ENCODE measurements around the gene PYGM. TPM values are rescaled to one million over a fixed set of nuclear protein-coding genes. Genes with fewer than 3 reads are reported as not detected.

PYGM gene
- total RNA-seq, 3 donors from 2014 or later = 2.0 to 21.1 (median 2.8) TPM

DNA sequence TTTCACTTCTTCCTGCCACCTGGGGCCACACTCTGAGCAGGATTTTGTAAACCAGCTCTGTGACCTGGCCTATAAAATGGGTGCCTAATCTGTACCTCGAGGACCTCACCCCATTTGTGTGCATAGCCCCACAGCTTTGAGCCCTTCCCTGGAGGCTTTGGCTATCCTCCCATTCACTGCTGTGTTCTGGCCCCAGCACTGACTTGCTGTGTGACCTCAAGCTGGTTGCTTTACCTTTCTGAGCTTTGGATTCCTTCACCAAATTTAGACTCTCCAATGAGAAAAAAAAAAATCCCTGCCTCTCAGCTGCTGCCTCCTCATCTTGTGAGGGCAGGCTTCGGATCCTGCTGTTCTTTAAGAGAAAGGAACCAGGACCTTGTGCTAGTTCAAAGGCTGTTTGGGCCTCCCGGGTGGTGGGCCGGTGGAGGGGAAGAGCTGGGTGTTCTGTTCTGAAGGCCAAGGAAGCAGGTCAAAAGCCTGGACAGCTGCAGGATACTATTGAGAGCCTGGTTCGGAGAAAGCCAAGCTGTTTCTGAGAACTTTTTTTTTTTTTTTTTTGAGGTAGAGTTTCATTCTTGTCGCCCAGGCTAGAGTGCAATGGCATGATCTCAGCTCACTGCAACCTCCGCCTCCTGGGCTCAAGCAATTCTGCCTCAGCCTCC lies 1.1 kb upstream of the PYGM start:
- no peak overlapping the region for H3K4me3 ChIP-seq
- H3K4me1 ChIP-seq (ENCODE audit: low read depth) = peaks cover 6% of the 10 kb centered on the region
- peaks cover 2% of the 10 kb centered on the region for H3K36me3 ChIP-seq (ENCODE audit: low read depth)
- intact Hi-C loops (cut with DNase I, micrococcal nuclease) = no loop called here
- TF ChIP-seq, protein P1, sequence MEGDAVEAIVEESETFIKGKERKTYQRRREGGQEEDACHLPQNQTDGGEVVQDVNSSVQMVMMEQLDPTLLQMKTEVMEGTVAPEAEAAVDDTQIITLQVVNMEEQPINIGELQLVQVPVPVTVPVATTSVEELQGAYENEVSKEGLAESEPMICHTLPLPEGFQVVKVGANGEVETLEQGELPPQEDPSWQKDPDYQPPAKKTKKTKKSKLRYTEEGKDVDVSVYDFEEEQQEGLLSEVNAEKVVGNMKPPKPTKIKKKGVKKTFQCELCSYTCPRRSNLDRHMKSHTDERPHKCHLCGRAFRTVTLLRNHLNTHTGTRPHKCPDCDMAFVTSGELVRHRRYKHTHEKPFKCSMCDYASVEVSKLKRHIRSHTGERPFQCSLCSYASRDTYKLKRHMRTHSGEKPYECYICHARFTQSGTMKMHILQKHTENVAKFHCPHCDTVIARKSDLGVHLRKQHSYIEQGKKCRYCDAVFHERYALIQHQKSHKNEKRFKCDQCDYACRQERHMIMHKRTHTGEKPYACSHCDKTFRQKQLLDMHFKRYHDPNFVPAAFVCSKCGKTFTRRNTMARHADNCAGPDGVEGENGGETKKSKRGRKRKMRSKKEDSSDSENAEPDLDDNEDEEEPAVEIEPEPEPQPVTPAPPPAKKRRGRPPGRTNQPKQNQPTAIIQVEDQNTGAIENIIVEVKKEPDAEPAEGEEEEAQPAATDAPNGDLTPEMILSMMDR (IDR thresholded peaks at IDR 0.05) = no peak
- DNase-seq (no peak), ATAC-seq (no peak)
- no peaks in the 10 kb centered on the region for H3K9me3 ChIP-seq

DNA sequence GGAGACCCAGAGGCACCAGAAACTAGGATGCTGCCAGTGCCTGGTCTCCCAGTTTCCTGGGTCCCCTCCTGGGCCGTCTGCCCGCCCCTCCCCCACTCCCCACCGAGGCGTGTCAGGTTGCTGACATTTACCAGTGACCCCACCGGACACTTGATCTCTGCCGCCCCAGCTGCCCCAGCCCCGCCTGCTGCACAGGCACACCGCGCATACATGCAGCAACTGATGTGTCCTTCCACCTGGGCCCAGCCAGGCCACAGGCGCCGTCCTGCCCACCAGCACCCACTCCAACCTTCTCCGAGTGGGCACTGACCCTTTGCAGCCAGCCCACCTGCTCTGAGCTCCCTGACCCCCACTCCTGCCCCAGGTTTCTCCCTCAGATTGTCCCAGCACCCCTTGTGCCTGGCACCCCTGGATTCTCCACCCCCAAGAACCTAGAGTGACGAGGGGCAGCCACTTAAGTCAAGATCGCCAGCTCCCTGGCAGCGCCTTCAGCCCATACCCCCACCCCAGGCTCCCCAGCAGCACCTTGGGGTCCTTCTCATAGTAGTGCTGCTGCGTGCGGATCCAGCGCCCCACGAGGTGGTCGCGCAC lies 548 bp downstream of the PYGM start:
- no peak for ATAC-seq
- H3K4me3 ChIP-seq = no peak overlapping the region
- no peak for DNase-seq

DNA sequence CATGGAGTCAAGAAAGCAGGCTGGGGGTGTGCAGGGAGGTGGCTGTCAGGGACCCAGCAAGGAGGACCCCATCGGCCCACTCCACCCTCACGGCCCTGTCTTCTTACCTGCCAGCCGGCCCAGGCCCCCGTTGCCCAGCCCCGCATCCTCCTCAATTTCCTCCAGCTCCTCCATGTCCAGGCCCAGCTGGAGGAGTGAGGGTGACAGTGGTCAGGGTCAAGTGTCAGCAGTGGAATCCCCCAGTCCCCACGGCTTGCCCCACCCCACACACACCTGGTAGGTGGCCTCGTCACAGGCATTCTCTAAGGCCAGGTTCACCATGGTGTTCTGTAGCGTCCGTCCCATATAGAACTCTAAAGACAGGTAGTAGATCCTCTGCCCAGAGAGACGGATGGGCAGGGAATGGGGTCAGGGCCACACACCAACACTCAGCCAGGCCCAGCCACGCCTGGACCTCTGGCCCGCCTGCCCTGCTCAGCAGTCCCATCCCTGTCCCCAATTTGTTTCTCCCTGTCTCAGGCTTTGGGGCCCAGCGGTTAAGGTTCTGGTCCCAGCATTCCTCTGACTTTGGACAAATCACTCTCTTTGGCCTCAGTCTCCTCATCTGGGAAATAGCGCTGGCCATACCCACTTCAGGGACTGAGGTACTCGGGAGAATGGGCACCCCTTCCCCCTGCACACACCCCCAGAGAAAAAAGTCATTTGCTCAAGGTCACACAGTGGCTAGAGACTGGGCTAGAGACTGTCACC lies 1.3 kb downstream of the PYGM start:
- DNase-seq (no peak), ATAC-seq (no peak)
- TF ChIP-seq, protein P1 (IDR thresholded peaks at IDR 0.05) = no peak
- Histone ChIP-seq H3K4me3 (no peak overlapping the region), H3K9me3 (no peaks in the 10 kb centered on the region), H3K4me1 (ENCODE audit: low read depth) (no peaks in the 10 kb centered on the region), H3K36me3 (ENCODE audit: low read depth) (no peaks in the 10 kb centered on the region)
- intact Hi-C loops (cut with DNase I, micrococcal nuclease) = no loop called here

More for the DNA sequence above, 548 bp downstream of the PYGM start:
- Histone ChIP-seq H3K4me1 (ENCODE audit: low read depth) (no peaks in the 10 kb centered on the region), H3K9me3 (no peaks in the 10 kb centered on the region), H3K36me3 (ENCODE audit: low read depth) (no peaks in the 10 kb centered on the region)
- intact Hi-C loops (cut with DNase I, micrococcal nuclease) = no loop called here
- TF ChIP-seq, protein P1 (IDR thresholded peaks at IDR 0.05) = no peak

DNA sequence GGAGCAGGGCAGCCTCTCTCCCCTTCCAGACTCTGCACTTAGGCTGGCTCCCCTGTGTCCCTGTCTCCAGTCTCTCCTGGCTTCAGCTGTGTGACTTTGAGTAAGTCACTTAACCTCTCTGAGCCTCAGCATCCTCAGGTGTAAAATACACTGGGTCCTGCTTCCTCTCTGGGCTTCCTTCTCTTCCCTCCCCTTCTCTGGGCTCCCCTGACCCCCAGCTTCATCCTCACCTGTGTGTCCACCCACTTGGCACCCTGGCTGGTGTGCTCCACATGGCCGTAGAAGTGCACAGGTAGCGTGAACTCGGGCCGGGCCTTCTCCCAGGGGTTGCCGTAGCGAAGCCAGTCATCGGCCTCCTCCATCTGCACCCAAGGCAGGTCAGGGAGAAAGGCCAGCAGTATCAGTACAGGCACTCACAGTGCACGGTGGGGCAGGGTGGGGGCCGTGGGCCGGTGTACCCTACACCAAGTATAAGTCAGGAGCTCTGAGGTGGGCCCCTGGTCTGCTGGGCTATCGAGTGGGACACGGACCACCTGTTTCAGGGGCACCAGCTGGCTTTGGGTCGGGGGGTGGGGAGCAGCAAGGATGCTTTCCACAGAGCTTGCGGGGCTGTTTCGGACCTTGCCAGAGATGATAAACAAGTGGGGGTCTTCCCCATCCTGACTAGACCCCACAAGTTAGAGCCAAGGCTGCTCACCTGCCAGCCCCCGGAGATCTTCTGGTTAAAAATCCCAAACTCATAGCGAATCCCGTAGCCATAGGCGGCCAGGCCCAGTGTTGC lies 2.0 kb downstream of the PYGM start:
- H3K36me3 ChIP-seq (ENCODE audit: low read depth) = no peaks in the 10 kb centered on the region

More for the DNA sequence above, 2.0 kb downstream of the PYGM start:
- Histone ChIP-seq H3K9me3 (no peaks in the 10 kb centered on the region), H3K4me3 (no peak overlapping the region), H3K4me1 (ENCODE audit: low read depth) (no peaks in the 10 kb centered on the region)
- TF ChIP-seq, protein P1 (IDR thresholded peaks at IDR 0.05) = no peak
- no peak for ATAC-seq
- peak in 1 of 3 donors; percentile 37 for DNase-seq
- intact Hi-C loops (cut with DNase I, micrococcal nuclease) = no loop called here

Data from mucosa of descending colon (tissue), 3 donors.